GM20000 (cell line): ENCODE results near the gene PTPN14.

ENCODE experiments used
- DNase-seq: peaks from one replicate; pipeline ENCODE4 v3.0.0; 2012; ENCODE audit warnings: low spot score
- CTCF ChIP-seq: IDR thresholded peaks from 2 replicates; pipeline ENCODE4 v1.5.1; 2012; ENCODE audit warnings: mild to moderate bottlenecking, control low read depth; ENCODE audit errors: extremely low read depth, missing control alignments

PTPN14 gene

GRCh38 chr1:214446772-214447556 is 104.4 kb downstream of the PTPN14 start:
- no peak for DNase-seq
- no peak for TF ChIP-seq CTCF

- no peak for TF ChIP-seq CTCF
- DNase-seq, result no peak
These were observed 105.4 kb downstream of the PTPN14 start for GRCh38 chr1:214445831-214446614.

- TF ChIP-seq CTCF, result no peak
- DNase-seq, result no peak
These were observed 106.2 kb downstream of the PTPN14 start for GRCh38 chr1:214445199-214445598.

GRCh38 chr1:214444182-214444939 is 107.0 kb downstream of the PTPN14 start:
- no peak for TF ChIP-seq CTCF
- DNase-seq, result no peak

- no peak for TF ChIP-seq CTCF
- no peak for DNase-seq
These were observed 110.3 kb downstream of the PTPN14 start for GRCh38 chr1:214441119-214441518.

- TF ChIP-seq CTCF, result no peak
- no peak for DNase-seq
These were observed 111.0 kb downstream of the PTPN14 start for GRCh38 chr1:214440219-214440965.
